MM.1S (cell line): ENCODE measurements around the gene CFAP74.

Experiments used
- DNase-seq: peaks from one replicate; pipeline ENCODE4 v3.0.0-alpha.2; 2015
- H2AFZ ChIP-seq: fragments of 300-600 bp; sonication (generic); 2 replicates; pipeline ENCODE4 v1.6.0; 2016; ENCODE audit warnings: antibody characterized with exemption, low read length
- H3F3A ChIP-seq: fragments of 300-600 bp; sonication (generic); 2 replicates; pipeline ENCODE4 v1.6.1; 2016; ENCODE audit warnings: mild to moderate bottlenecking, antibody characterized with exemption, low read length, moderate library complexity, mixed read lengths; ENCODE audit not compliant: insufficient read depth
- H3K27ac ChIP-seq: fragments of 300-600 bp; sonication (generic); 2 replicates; pipeline ENCODE4 v1.5.1; 2016; ENCODE audit warnings: mild to moderate bottlenecking, low read length
- H3K27me3 ChIP-seq: fragments of 300-600 bp; sonication (generic); replicated peaks from 2 replicates; pipeline ENCODE4 v1.6.0; 2016; ENCODE audit warnings: low read length; ENCODE audit not compliant: insufficient read depth
- H3K36me3 ChIP-seq: fragments of 300-600 bp; sonication (generic); replicated peaks from 2 replicates; pipeline ENCODE4 v1.6.1; 2016; ENCODE audit warnings: mild to moderate bottlenecking, low read length, mixed read lengths; ENCODE audit not compliant: insufficient read depth
- H3K4me1 ChIP-seq: fragments of 300-600 bp; sonication (generic); 2 replicates; pipeline ENCODE4 v1.6.1; 2016; ENCODE audit warnings: low read length, mixed read lengths
- H3K4me2 ChIP-seq: fragments of 300-600 bp; sonication (generic); 2 replicates; pipeline ENCODE4 v1.6.0; 2016; ENCODE audit warnings: low read depth, low read length
- H3K4me3 ChIP-seq: fragments of 300-600 bp; sonication (generic); 2 replicates; pipeline ENCODE4 v1.5.1; 2016; ENCODE audit warnings: low read length, mixed read lengths
- H3K79me2 ChIP-seq: fragments of 300-600 bp; sonication (generic); 2 replicates; pipeline ENCODE4 v1.6.1; 2016; ENCODE audit warnings: mixed run types, low read length, mixed read lengths
- H3K9ac ChIP-seq: fragments of 300-600 bp; sonication (generic); 2 replicates; pipeline ENCODE4 v1.6.1; 2016; ENCODE audit warnings: low read length, mixed read lengths
- H3K9me2 ChIP-seq: fragments of 300-600 bp; sonication (generic); replicated peaks from 2 replicates; pipeline ENCODE4 v1.6.1; 2016; ENCODE audit warnings: mild to moderate bottlenecking, low read length, mixed read lengths; ENCODE audit not compliant: insufficient read depth
- H3K9me3 ChIP-seq: fragments of 300-600 bp; sonication (generic); replicated peaks from 2 replicates; pipeline ENCODE4 v1.6.1; 2016; ENCODE audit warnings: mild to moderate bottlenecking, low read length, mixed read lengths; ENCODE audit not compliant: insufficient read depth
- H4K20me1 ChIP-seq: fragments of 300-600 bp; sonication (generic); 2 replicates; pipeline ENCODE4 v1.6.1; 2016; ENCODE audit warnings: mild to moderate bottlenecking, low read length, moderate library complexity, mixed read lengths; ENCODE audit not compliant: insufficient read depth
- CTCF ChIP-seq: fragments of 300-600 bp; sonication (generic); IDR thresholded peaks from 2 replicates; pipeline ENCODE4 v1.5.1; 2016; ENCODE audit warnings: antibody characterized with exemption, low read length, mixed read lengths
- EZH2 ChIP-seq: fragments of 300-600 bp; sonication (generic); optimal IDR thresholded peaks from 2 replicates; pipeline ENCODE3; 2017; ENCODE audit warnings: low read depth, mild to moderate bottlenecking, antibody characterized with exemption, low read length, mixed read lengths
- EZH2phosphoT487 ChIP-seq: fragments of 300-600 bp; sonication (generic); IDR thresholded peaks from 2 replicates; pipeline ENCODE4 v1.6.1; 2018; ENCODE audit warnings: antibody characterized with exemption, low read length

The CFAP74 gene

GRCh38 chr1:2032737-2033136, 29.2 kb upstream of the CFAP74 start:
- no peak overlapping the region for H3K4me3 ChIP-seq
- H3F3A ChIP-seq, result no peaks in the 10 kb centered on the region
- no peaks in the 10 kb centered on the region for H3K9me3 ChIP-seq
- no peak overlapping the region for H2AFZ ChIP-seq
- H3K4me1 ChIP-seq, result no peaks in the 10 kb centered on the region
- H3K9ac ChIP-seq, result no peak overlapping the region
- no peaks in the 10 kb centered on the region for H3K9me2 ChIP-seq
- DNase-seq, result no peak
- no peaks in the 10 kb centered on the region for H4K20me1 ChIP-seq
- H3K27ac ChIP-seq, result no peak overlapping the region
- peaks cover 99% of the 10 kb centered on the region for H3K27me3 ChIP-seq
- H3K36me3 ChIP-seq, result no peaks in the 10 kb centered on the region
- H3K79me2 ChIP-seq, result no peaks in the 10 kb centered on the region
- no peak overlapping the region for H3K4me2 ChIP-seq
- TF ChIP-seq EZH2, result no peak
- TF ChIP-seq EZH2phosphoT487, result no peak
- TF ChIP-seq CTCF, result no peak

- H3K27ac ChIP-seq, result no peak overlapping the region
- H3K27me3 ChIP-seq, result peaks cover 99% of the 10 kb centered on the region
- no peaks in the 10 kb centered on the region for H3K9me2 ChIP-seq
- no peaks in the 10 kb centered on the region for H3K79me2 ChIP-seq
- no peak overlapping the region for H3K4me2 ChIP-seq
- no peaks in the 10 kb centered on the region for H3K9me3 ChIP-seq
- no peak overlapping the region for H2AFZ ChIP-seq
- DNase-seq, result no peak
- no peaks in the 10 kb centered on the region for H4K20me1 ChIP-seq
- H3K4me3 ChIP-seq, result no peak overlapping the region
- H3K36me3 ChIP-seq, result no peaks in the 10 kb centered on the region
- H3K4me1 ChIP-seq, result no peaks in the 10 kb centered on the region
- H3F3A ChIP-seq, result no peaks in the 10 kb centered on the region
- no peak for TF ChIP-seq EZH2
- TF ChIP-seq CTCF, result no peak
- no peak for TF ChIP-seq EZH2phosphoT487
- no peak overlapping the region for H3K9ac ChIP-seq
Observed at GRCh38 chr1:2031546-2032540, 28.3 kb upstream of the CFAP74 start.

GRCh38 chr1:2030076-2030871, 26.7 kb upstream of the CFAP74 start:
- Histone ChIP-seq H4K20me1 (no peaks in the 10 kb centered on the region), H3K9me3 (no peaks in the 10 kb centered on the region), H3F3A (no peaks in the 10 kb centered on the region), H3K4me1 (no peaks in the 10 kb centered on the region), H3K27ac (no peak overlapping the region), H3K9ac (no peak overlapping the region), H3K79me2 (no peaks in the 10 kb centered on the region), H2AFZ (no peak overlapping the region), H3K36me3 (no peaks in the 10 kb centered on the region), H3K4me2 (no peak overlapping the region), H3K4me3 (no peak overlapping the region), H3K9me2 (no peaks in the 10 kb centered on the region), H3K27me3 (peaks cover 99% of the 10 kb centered on the region)
- no peak for DNase-seq
- TF ChIP-seq EZH2, result no peak
- TF ChIP-seq EZH2phosphoT487, result no peak
- TF ChIP-seq CTCF, result no peak
